HT-29 (cell line): ENCODE results near the gene PRKAR1B. TPM values are rescaled to one million over a fixed set of nuclear protein-coding genes. Genes with fewer than 3 reads are reported as not detected.

ENCODE experiments used
- DNase-seq: peaks from one replicate; pipeline ENCODE4 v3.0.0-alpha.2; 2015; ENCODE audit warnings: low spot score
- total RNA-seq: library from RNA; depleted of rRNA; stranded (reverse); fragments of >200 nt; shearing (Covaris generic); gene quantifications from 2 replicates; pipeline ENCODE4 v1.2.3, GENCODE V29; 2014

Gene PRKAR1B
- total RNA-seq, 1 experiment from 2014 or later = 78.0 TPM

- no peak for DNase-seq
Observed at GRCh38 chr7:696426-696811, 30.7 kb downstream of the PRKAR1B start.

- DNase-seq = no peak
Observed at GRCh38 chr7:693280-693679, 33.8 kb downstream of the PRKAR1B start.

- no peak for DNase-seq
Observed at GRCh38 chr7:691361-692045, 35.6 kb downstream of the PRKAR1B start.

GRCh38 chr7:690478-691360, 36.4 kb downstream of the PRKAR1B start:
- DNase-seq = no peak

- no peak for DNase-seq
Observed at GRCh38 chr7:685540-685939, 41.5 kb downstream of the PRKAR1B start.

GRCh38 chr7:684416-684815, 42.7 kb downstream of the PRKAR1B start:
- no peak for DNase-seq

- no peak for DNase-seq
Observed at GRCh38 chr7:683526-684205, 43.4 kb downstream of the PRKAR1B start.

GRCh38 chr7:682810-683209, 44.3 kb downstream of the PRKAR1B start:
- no peak for DNase-seq

GRCh38 chr7:681551-682307, 45.4 kb downstream of the PRKAR1B start:
- DNase-seq = no peak

- DNase-seq = no peak
Observed at GRCh38 chr7:680411-681127, 46.5 kb downstream of the PRKAR1B start.

- DNase-seq = no peak
Observed at GRCh38 chr7:676972-677385, 50.1 kb downstream of the PRKAR1B start.

- DNase-seq = no peak
Observed at GRCh38 chr7:676246-676971, 50.7 kb downstream of the PRKAR1B start.

GRCh38 chr7:674454-675410, 52.3 kb downstream of the PRKAR1B start:
- DNase-seq = no peak

GRCh38 chr7:673681-674453, 53.2 kb downstream of the PRKAR1B start:
- DNase-seq = no peak

GRCh38 chr7:672891-673290, 54.2 kb downstream of the PRKAR1B start:
- DNase-seq = no peak

- DNase-seq = no peak
Observed at GRCh38 chr7:671415-672042, 55.6 kb downstream of the PRKAR1B start.

- no peak for DNase-seq
Observed at GRCh38 chr7:670501-671390, 56.3 kb downstream of the PRKAR1B start.
